GM21717 (cell line): Measurements from ENCODE around the gene USP40.

Experiments used
- ATAC-seq: cut with Tn5 transposase; IDR thresholded peaks from one replicate; pipeline ENCODE4 v1.9.1; 2021; ENCODE audit warnings: mild to moderate bottlenecking, moderate library complexity; ENCODE audit not compliant: unreplicated experiment

The USP40 gene

GRCh38 chr2:233479616-233480489, 86.7 kb downstream of the USP40 start:
- no peak for ATAC-seq

- no peak for ATAC-seq
These were observed 88.8 kb downstream of the USP40 start for GRCh38 chr2:233477548-233478433.

GRCh38 chr2:233476651-233477547, 89.7 kb downstream of the USP40 start:
- ATAC-seq, result no peak

- ATAC-seq, result no peak
These were observed 90.5 kb downstream of the USP40 start for GRCh38 chr2:233476063-233476410.

GRCh38 chr2:233474308-233475160, 92.0 kb downstream of the USP40 start:
- ATAC-seq, result no peak

GRCh38 chr2:233473878-233474277, 92.7 kb downstream of the USP40 start:
- ATAC-seq, result no peak

GRCh38 chr2:233473386-233473791, 93.2 kb downstream of the USP40 start:
- ATAC-seq, result no peak

- ATAC-seq, result no peak
These were observed 95.1 kb downstream of the USP40 start for GRCh38 chr2:233471291-233472035.

GRCh38 chr2:233470839-233471238, 95.7 kb downstream of the USP40 start:
- ATAC-seq, result no peak

GRCh38 chr2:233470011-233470687, 96.4 kb downstream of the USP40 start:
- ATAC-seq, result no peak

GRCh38 chr2:233469261-233470010, 97.1 kb downstream of the USP40 start:
- ATAC-seq, result no peak

GRCh38 chr2:233468741-233469110, 97.9 kb downstream of the USP40 start:
- ATAC-seq, result no peak

- ATAC-seq, result no peak
These were observed 98.4 kb downstream of the USP40 start for GRCh38 chr2:233468047-233468740.

- no peak for ATAC-seq
These were observed 99.5 kb downstream of the USP40 start for GRCh38 chr2:233466991-233467603.

GRCh38 chr2:233464531-233465240, 101.9 kb downstream of the USP40 start:
- no peak for ATAC-seq

- no peak for ATAC-seq
These were observed 102.5 kb downstream of the USP40 start for GRCh38 chr2:233464056-233464455.
